HG02981 (cell line): Measurements from ENCODE around the gene IGFBP2.

ENCODE experiments used
- ATAC-seq: cut with Tn5 transposase; IDR thresholded peaks from one replicate; pipeline ENCODE4 v1.9.1; 2021; ENCODE audit warnings: mild to moderate bottlenecking, moderate library complexity; ENCODE audit not compliant: unreplicated experiment

IGFBP2 gene

DNA sequence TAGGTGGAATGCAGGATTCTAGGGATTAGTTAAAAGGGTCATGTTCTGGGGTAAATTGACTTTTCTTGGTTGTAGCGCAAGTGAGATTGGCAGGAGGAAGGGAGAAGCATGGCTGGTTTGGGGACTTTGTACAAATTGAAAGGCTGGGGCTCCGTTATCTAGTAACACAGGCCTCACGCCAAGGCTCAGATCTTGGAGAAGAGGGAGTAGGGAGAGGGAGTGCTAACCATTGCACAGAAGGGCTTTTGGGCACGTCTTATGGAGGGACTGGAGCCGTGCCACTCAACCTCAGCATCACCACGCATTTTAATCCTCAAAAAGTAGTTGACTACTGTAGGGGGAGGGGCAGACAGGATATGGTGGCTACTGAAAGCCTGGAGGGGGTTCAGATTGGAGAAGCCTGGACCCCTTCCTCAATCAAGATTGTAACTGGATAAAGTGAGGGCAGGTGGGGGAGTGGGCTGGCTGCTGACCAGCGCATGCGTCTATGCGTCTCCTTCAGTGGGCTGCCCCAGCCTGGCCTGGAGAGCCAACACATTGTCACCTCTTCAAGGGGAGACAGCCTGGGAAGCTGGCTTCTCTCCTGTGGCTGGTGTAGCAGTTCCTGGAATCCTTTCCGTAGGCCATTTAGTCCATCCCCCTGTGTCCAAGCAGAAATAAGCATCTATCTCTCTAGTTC is 47.9 kb downstream of the IGFBP2 start:
- ATAC-seq, result no peak

- ATAC-seq, result no peak
Measured at GRCh38 chr2:216681683-216682082, 48.5 kb downstream of the IGFBP2 start.

GRCh38 chr2:216683846-216684245 is 50.6 kb downstream of the IGFBP2 start:
- ATAC-seq, result no peak

DNA sequence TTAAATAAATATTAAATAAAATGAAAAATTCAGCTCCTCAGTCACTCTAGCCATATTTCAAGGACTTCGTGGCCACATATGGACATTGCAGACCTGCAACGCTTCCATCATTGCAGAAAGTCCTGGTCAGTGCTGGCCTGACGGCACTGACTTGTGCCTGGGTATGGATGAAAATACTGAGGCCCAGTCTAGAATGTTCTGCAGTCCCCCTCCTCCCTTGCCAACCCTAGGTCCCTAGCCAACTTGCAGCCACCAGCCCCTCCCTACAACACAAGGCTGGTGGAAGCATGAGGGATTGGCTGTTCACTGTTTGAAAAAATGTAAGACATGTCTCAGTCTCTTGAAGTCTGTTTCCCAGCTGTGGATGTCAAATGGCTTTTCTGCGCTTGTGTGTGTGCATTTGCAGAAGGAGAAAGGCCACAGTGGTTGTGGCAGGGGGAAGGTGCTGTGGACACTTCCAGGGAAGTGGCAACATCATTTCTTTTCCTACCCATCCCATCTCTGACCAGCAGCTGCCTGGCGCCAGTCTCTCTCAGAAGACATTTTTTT is 52.2 kb downstream of the IGFBP2 start:
- ATAC-seq, result no peak

DNA sequence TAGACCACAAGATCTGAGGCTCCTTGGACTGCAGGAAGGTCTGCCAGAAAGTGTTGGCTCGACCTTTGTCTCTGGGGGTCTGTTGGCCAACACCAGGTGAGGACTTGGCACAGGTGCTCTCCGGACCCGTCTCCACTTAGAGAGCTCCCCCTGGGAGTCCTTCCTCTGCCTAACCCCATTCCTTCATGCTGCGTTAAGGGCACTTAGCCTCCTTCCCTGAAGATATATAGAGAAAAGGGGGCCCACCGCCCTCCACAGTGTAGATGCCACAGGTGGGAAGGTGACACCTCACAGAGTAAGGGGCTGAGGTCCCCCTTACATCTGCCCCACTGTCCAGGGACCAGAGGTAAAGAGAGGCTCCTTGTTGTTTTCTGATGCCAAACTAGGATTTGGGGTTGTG is 53.9 kb downstream of the IGFBP2 start:
- no peak for ATAC-seq

DNA sequence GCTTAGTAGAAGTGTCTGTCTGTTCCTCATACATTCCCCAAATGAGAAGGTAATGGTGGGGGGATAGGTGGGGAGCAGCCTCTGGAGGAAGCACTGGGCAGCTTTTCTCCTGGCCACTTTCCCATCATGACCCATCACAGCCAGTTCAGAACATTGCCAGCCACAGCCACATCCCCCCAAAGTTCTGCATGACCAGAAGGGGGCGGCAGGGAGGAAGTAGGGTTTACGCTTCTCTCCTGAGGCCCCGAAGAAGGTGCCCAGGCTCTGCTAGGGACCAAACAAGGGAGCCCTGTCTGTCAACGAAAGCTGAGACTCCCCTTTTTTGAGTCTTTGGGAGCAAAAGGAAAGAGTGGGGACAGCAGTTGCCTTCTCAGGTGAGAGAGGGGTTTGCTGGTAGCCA is 54.4 kb downstream of the IGFBP2 start:
- ATAC-seq, result no peak

- no peak for ATAC-seq
Measured at GRCh38 chr2:216688731-216689340, 55.6 kb downstream of the IGFBP2 start.

DNA sequence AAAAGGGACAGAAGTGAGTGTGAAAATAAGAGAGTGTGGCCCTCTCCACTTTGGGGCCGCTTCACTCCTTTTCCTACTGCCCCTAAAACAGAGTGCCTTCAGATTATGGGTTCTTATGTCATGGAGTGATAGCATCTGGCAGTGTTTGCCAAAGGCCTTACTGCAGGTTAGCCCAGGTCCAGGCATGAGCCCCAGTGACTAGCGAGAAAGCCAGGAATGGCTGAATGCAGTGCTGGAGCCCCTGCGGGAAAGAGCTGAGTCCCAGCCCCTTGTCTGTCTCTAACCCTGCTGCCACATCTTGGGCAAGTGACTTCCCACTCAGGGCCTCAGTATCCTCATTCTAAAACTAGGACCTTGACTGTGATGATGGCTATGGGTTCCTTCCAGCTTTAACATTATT is 56.2 kb downstream of the IGFBP2 start:
- no peak for ATAC-seq

DNA sequence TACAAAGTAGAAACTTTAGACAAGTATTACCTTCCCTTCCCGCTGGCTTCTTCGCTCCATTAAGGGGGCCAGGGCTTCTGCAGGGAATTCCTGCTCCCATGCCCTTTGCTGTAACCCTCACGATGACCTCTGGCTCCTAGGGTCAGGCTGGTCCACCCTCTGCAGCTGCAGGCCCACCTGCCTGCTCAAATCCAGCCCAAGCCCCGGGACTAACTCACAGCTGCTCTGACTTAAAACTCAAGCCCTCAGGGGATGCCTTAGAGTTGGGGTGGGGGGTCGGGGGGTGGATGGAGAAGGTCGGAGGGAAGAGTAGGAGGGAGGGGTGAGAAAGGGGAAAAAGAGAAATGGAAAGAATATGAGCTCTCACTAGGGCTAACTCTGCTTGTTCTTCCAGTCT is 57.2 kb downstream of the IGFBP2 start:
- no peak for ATAC-seq

DNA sequence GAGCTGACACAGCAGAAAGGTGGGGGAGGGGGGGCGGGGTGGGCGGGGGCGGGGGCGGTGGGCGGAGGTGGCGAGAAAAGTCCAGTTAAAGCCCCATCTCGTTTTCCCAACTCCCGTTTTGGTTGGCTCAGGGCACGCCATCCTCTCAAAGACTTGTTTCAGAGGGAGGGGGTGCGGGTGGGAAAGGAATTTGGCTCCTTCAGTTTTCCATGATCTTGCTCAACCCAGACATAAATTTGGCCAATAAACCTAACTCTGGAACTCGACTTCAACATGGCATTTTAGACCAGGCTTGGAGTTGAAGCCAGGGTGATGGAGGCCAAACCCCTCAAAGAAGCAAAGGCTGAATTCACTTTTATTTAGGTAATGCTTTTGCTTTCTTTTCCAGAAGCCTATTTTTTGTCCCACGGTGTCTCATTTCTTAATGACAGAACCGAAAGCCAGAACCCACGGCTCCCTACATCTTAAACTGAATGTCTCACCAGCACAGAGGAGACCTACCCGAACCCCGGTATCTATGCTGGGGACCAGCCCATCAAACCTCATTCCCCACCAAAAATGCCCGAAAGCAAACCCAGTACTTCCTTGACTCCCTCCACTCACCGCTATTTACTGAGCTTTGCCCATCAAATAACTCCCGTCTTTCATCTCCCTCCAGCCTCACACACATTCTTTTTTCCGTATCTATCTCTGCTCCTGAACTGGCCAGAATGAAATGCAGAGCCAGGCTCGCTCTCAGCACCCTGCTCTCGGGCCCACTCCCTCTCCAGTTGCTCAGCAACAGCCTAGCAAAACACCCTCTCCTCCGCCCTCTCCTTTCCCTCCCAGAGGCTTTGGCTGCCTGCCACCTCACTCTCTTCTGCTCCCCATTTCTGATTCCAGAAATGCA is 57.9 kb downstream of the IGFBP2 start:
- no peak for ATAC-seq

GRCh38 chr2:216692636-216693413 is 59.6 kb downstream of the IGFBP2 start:
- ATAC-seq, result peak; percentile 70

GRCh38 chr2:216693414-216694080 is 60.3 kb downstream of the IGFBP2 start:
- no peak for ATAC-seq

DNA sequence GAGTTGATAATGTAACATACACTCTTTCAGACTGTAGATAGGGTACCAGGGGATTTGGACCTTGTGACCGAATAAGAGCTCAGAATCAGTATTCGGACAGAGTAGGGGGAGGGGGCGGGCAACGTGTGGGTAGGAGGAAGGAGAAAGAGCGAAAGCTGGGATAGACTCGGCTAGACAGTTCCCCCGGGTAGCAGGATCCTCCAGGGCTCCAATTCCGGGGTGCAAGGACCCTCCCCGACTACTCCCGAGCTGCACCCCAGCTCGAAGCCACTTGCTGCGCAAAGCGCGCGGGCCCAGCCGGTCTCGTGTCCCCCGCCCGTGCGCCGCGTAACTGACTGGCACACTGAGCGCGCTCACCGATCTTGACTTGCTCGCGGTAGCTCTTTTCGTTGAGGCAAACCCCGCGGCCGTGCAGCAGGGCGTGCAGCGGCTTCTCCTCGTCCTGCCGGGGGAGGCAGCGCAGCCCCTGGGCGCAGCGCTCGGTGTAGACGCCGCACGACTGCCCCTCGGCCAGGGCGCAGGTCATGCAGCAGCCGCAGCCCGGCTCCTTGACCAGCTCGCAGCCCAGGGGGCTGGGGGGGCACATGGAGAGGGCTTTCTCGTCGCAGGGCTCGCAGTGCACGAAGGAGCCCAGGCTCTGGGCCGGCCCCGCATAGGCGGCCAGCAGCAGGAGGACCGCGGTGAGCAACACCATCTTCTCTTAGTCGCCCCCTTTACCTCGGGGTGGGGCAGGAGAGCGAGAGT is 61.0 kb downstream of the IGFBP2 start:
- ATAC-seq, result no peak

- ATAC-seq, result no peak
Measured at GRCh38 chr2:216694826-216695217, 61.6 kb downstream of the IGFBP2 start.

- no peak for ATAC-seq
Measured at GRCh38 chr2:216695401-216695821, 62.2 kb downstream of the IGFBP2 start, which contains the start of gene IGFBP5. Gene IGFBP5 (minus strand): TSS chr2:216695549. CDS start chr2:216694775, 774 bp downstream.

- no peak for ATAC-seq
Measured at GRCh38 chr2:216696321-216696720, 63.1 kb downstream of the IGFBP2 start.

DNA sequence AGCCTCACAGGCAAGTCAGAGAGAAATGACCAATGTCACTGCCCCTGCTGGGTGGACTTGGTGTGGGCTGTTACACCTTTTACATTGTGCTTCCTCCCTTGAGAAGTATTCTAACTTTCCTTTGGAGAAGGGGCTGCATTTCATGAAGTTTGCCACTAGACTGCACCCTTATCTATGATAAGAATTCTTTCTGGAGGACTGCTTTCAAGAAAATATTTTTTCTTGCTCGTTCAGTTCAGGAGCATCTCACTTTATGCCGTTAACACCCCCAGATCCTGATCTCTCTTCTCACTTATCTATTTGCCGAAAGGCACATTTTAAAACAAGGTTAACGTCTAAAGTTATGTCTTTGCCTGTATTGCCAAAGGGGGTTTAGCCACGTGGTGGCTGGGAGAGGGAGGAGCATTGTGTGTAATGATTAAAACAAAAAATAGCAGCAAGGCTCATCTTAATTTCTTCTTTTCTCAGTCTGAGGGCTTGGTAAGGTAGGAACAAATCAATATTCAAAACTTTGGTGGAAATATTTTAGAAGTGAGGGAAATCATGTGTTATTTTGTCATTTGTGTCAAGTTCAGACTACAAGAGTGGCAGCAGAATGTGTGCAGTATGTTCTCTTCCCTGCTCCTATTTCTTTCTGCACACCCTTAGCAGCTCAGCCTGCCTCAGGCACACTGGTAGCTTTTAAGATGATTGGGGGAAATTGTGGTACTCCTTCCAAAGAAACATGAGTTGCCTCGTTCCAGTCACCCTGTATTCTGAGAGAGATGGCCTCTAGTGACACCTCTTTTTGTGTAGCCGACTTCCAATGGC is 63.7 kb downstream of the IGFBP2 start:
- no peak for ATAC-seq

- no peak for ATAC-seq
Measured at GRCh38 chr2:216698293-216698692, 65.1 kb downstream of the IGFBP2 start.

- peak; percentile 69 for ATAC-seq
Measured at GRCh38 chr2:216698895-216699294, 65.7 kb downstream of the IGFBP2 start.
